Fibroblast of peridontal ligament (primary cell): Measurements from ENCODE around the gene ADD1.

ENCODE experiments used
- DNase-seq: peaks from one replicate; pipeline ENCODE4 v3.0.0-alpha.2; 2010; ENCODE audit errors: extremely low read depth

Gene ADD1, protein sequence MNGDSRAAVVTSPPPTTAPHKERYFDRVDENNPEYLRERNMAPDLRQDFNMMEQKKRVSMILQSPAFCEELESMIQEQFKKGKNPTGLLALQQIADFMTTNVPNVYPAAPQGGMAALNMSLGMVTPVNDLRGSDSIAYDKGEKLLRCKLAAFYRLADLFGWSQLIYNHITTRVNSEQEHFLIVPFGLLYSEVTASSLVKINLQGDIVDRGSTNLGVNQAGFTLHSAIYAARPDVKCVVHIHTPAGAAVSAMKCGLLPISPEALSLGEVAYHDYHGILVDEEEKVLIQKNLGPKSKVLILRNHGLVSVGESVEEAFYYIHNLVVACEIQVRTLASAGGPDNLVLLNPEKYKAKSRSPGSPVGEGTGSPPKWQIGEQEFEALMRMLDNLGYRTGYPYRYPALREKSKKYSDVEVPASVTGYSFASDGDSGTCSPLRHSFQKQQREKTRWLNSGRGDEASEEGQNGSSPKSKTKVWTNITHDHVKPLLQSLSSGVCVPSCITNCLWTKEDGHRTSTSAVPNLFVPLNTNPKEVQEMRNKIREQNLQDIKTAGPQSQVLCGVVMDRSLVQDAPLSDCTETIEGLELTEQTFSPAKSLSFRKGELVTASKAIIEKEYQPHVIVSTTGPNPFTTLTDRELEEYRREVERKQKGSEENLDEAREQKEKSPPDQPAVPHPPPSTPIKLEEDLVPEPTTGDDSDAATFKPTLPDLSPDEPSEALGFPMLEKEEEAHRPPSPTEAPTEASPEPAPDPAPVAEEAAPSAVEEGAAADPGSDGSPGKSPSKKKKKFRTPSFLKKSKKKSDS

DNA sequence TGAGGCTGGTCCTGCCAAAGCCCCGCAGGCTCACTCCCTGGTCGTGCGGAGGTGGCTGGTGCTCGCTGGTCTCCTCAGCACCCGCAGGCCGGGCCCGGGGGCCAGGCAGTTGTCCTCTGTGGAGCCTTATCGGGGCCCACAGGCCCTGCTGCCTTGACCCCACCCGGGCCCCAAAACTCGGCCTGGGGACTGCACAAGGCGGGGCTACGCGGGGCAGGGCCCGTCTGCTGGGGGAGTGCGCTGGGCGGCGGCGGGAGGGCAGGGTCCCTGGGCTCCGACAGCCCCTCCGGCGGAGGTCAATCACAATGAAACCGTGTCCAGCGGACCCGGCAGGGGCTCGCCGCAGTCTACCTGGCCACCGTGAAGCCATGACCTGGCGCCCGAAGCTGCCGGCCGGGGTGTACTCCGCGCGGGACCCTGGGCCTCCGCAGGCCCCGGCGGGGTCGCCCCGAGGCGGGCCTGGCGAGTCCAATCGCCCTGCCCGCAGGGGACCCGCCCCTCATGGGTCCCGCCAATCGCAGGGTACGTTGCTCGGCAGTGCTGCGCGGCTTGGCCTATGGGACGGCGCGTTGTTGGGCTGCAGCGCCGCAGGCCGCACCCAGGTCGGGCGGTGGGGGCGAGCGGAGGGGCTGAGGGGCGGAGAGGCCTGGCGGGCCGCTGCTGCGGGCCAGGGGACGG is at the start of gene ADD1:
ADD1 (plus strand) TSS at position 582 of the 678 bp plus-strand sequence. CDS start 32,072 bp downstream, outside the sequence.
- peak; percentile 90 for DNase-seq

DNA sequence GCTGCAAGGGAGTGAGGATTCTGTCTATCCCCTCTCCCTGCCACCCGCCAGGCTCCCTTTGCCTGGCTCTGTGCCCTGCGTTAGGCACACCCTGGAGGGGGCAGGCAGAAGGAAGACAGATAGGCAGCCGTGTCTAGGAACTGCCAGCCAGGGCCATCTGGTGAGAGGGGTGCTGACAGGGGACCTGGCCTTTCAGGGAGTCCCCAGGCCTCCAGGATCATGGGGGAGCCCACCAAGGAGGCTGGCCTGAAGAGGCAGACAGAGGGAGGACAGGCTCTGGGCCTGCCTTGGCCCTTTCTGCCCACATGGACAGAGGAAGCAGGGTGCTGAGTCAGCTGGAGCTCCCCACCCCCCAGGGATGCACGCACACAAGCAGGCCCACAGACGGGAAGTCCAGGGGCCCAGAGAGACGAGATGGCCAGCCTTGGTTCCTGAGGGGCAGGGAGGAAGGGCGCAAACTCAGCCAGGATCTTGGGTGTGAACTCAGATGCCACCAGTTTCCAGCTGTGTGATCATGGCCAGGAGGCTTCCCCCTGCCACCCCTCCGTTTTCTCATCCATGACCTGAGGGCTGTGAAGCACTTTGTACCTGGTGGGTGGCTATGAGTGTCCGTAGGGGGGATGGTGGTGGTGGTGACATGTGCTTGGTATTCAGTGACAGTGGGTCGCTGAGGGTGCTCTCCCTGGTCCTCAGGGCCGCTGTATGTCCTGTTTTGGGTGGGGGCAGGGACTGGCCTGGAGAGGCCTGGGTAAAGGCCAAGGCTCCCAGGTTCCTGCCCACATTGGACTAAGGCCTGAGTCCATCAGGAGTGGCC is 49.0 kb upstream of the ADD1 start:
- peak; percentile 49 for DNase-seq

DNA sequence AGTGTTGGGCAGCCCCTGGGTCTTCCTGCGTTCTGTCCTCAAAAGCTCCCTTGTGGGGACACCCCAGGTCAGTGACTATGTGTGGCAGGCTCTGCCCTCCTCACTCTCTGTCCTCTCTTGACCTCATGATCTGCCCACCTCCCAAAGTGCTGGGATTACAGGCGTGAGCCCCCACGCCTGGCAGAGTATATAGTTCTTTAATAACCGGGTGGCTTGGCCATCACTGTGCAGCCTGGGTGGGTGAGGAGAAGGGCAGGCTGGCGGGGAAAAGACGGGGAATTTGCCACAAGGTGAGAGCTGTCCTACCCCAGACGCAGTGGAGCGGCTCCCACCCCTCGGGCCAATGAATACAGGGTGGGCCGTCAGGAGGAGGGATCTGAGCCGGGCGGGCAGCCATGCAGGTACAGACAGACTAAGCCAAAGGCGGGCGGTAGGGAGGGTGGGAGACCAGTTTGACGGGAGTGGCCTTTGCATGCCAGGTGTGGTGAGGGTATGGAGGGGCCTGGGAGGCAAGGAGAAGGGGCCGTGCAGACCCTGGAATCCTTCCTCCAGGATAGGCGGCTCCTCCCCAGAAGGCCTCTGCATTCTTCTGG is 48.2 kb upstream of the ADD1 start:
- no peak for DNase-seq

DNA sequence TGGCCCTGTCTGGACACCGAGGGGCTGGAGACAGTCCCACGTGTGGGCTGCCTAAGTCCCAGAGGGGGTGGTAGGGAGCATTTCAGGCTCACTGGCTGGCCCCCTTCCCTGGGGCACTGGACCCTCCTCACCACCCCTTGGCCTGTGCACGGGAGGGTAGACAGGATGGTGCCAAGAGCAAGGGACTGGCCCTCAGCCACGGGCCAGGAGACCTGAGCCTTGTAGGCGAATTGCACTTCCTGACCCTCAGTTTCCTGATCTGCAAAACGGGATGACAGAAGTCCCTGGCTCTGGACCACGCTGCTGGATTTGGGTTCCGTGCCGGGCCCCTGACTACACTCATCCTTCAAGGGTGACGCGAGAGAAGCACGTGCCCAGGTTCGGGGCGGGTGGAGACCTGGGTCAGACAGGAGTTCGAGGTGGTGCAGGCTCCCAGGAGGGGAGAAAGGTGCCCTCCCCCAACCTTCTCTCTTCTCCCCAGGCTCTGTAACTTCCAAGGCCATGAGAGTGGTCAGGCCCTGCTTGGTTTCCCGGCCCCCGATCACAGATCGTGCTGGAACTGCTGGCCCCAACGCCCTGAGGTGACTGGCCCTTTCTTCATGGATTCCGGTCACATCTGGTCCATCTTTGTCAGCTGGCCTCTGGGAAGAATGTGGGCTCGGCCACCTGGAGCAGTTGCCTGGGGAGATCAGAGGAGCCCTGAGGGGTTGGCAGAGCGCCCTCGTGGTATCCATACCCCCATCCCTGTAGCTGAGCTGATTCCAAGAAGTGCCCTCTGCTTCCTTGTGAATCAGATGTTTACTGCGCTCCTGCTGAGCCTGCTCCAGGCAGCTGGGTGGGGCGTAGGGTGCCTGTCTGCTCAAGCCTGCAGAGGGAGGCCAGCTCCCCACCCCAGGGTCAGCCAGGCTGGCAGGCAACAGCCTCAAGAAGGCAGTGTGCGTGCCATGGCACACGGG is 47.5 kb upstream of the ADD1 start:
- no peak for DNase-seq

DNA sequence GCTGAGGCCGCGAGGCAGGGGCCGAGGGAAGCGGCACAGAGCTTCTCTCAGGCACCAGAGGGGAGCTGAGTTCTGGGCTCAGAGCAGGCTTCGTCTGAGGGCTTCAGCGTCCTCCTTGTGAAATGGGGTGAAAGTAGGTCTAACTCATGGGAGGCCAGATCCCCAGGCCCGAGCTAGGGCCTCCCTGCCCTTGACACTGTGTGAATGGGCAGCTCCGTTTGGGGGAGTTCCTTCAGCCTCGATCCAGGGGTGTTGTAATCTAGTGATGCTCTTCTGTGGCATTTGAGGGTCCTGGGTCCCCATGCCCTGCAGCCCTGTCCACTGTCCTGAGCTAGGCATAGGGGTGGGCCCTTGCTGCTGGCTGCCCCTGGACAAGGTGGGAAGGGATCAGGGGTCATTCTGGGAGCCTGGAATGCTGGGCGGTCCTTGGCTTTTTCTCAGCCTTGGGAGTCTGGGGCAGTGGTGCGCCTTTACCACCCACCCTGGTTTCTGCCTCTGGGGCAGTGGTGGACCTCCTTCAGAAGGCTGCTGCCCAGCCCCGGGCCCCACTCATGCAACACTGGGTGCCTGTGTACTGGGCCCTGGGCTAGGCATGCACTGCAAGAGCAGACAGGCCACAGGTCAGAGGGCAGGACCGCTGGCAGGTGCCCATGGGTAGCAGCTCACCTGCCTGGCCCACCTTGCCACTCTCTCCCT is 46.6 kb upstream of the ADD1 start:
- DNase-seq = no peak

DNA sequence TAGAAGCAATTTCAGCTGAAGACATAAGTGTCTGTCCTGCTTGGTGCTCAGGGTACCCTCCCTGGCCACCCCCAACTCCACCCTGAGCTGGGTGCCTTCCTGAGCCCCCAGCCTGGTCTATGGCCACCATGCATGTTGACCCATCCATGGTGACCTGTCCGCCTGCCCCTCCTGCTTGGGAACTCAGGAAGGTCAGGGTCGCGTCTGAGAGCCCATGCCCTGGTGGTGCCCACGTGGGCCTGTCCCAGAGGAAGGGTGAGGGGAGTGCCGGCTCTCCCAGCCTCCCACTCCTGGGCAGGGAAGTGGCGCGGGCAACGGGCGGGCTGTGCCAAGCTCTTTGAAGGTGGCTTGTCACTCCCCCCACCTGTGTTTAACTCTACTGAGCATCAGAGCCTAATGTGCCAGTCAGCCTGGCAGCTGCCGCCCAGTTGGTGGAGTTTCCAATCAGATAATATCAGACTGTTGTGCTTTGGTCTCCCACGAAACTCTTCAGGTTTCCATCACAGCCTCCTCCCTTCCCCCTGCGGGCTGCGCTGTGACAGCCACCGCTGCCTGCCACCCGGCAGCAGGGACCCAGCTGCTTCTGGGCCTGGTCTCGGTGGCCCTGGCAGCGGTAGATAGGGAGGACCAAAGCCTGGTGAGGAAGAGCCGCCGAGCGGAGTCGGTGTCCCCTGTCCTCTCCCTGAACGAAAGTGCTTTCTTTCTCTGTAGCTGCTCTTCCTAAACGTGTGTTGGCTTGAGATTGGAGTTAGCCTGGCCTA is 45.9 kb upstream of the ADD1 start:
- DNase-seq = no peak

DNA sequence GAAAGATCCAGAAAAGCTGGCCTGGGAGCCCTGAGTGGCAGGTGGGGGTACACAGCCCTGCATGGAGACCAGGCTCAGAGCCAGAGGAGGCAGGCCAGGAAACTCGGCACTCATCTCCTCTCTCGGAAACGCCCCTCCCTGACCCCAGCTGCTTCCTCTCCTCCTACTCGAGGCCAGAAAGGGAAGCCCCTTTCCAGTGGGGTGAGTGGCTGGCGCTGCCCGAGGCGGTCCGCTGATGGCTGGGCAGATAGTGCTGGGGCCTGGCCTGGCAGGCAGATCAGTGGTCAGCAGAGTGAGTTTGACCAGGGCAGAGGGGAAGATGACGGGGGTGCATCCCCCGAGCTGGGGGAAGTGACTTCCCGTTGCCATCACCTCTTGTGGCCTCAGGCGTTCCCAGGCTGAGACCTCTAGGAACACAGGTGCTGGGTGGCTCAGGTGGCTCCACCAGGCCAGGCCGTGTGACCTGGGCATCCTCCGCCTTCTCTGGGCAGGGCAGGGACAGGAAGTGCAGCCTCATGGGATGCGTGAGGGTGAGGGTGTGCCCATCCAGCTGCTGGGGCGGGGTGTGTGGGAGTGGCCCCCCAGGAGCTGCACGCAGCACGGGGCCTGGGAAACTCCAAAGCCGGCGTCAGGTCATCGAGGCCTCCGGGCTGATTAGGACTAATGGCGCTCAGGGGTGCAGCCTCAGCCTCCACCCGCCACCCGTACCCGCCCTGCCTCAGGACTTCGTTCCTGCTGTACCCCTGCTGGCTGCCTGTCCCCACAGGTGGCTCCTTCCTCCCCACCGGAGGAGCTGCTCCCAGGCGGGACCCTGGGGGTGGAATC is 45.0 kb upstream of the ADD1 start:
- no peak for DNase-seq

DNA sequence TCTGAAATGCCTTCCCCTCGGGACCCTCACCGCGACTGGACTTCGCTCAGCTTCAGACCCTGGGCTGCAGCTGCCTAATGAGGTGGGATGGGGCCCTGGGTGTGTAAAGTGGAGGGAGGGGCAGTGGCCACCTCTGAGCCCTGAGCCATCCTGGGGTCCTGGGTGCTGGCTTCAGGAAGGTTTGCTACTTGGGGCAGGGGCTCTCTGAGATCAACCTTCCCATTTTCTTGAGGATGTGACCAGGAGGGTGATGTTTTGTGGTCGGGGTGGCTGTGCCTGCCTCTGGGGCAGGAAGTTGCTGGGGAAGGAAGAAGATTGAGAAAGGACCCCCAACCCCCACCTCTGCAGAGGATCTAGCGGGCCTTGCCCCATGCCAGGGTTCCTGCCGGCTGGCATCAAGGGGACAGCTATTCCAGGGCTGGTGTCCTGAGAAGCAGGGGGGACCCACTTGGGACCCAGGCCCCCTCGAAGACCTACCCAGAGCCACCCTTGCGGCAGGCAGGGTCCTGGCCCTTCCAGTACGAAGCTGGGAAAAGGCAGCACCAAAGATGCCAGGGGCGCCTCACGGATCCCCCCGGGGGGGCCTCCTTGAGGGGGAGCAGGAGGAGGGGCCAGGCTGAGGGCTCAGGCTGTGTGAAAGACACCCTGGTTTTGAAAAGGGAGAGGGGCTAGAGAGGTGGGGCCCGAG is 44.3 kb upstream of the ADD1 start:
- no peak for DNase-seq

DNA sequence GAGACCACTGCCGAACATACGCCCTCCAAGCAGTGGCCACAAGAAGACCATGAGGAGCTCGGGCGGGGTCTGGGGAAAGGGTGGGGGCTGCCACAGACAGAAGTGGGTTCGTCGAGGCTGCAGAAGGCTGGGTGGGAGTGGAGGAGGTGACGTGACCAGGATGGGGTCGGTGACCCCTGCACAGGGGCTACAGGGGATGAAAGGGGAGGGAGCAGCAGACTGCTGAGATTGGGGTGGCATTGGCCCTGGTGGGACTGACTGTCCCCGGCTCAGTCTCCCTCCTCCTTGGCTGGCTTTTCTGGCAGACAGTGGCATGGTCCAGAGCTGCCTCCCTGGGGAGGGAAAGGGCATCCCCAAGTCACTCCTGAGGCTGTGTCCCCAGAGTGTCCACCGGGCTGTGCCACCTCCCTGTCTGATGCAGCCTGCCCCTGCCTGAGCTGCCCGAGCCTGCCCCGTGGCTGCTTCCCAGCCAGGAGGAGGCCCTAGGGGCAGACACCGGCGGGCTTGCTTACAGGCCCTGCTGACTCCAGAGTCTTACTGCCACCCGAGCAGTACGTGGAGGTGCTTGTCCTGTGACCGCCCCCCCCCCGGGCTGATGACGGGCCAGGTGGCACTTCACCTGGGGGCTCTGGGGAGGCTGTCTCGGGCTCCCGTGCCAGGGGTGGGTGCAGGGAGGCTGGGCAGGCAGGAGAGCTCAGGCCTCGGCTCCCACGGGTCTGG is 43.5 kb upstream of the ADD1 start:
- no peak for DNase-seq

DNA sequence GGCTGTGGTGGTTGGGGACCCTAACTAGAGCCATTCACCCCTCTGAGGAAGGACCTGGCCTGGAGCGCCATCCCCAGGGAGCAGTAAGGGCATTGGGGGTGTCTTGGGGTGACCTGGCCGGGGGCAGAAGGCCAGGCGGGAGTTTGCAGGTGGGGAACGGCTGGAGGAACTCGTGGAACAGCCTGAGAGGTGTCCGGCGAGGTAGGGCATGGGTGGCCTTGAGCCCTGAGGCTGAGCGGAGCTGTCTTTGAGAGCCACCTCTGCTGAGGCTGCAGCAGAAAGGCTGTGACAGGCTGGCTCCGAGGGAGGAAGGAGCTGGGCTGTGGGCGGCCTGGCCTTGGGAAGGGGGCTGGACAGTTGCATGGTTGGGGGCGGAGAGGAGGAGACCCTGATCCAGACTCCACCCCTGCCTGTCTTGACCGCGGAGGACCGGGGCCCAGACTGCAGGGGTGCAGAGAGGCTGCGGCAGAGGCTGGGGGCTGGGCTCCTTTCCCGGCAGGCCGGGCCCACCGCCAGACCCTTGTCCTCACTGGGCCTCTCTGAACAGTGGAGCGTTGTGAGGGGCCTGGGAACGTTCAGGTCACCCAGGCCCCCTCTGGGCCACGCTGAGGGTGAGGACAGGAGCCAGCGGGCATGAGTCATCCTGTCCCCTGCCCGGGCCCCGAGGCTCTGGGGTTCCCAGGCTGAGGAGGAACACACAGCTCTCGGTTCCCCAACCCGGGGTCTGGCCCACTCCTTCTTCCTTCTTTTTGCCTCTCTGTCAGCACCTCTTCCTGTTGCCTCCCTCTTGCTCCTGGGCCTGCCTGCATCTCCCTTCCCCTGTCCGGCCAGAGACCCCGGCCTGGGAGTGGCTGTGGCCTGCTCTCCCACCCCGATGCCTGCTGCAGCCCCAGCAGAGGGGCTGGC is 42.7 kb upstream of the ADD1 start:
- DNase-seq = peak; percentile 33

DNA sequence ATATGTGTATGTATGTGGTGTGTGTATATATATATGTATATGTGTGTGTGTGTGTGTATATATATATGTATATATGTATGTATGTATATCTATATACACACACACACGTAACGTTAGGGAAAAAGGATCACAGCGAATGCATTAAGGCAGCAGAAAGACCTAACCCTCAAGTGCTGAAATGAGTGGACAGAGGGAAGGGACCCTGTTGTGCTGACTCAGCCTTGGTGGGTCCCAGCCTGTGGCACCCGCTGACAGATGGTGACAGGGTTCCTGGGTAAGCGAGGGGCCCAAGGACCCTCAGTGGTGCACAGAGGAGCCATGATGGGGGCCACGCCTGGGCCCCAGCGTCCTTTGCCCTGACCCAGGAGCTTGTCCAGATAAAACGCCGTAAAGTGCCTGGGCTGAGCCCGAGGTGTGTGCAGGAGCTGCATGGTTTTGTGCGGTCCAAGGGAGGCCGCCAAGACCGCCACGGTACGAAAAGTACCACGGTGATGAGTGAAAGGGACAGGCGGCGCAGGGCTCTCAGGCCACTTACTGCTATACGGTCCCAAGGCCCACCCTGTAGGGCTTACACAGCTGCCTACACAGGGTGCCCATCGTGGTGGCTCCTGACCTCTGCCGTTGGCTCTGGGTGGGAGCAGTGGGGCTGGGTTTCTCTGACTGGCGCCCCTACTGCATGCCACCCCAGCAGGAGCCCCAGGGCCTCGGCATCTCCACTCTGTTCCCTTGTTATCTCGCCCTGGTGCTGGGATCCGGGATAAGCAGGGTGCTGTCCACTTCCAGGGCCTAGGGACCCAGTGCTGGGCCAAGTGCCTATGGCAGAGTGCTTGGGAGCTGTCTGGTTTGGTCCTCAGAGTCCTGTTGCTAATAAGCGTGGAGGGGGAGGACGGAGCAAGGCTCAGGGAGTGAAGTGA is 40.8 kb upstream of the ADD1 start:
- DNase-seq = no peak

DNA sequence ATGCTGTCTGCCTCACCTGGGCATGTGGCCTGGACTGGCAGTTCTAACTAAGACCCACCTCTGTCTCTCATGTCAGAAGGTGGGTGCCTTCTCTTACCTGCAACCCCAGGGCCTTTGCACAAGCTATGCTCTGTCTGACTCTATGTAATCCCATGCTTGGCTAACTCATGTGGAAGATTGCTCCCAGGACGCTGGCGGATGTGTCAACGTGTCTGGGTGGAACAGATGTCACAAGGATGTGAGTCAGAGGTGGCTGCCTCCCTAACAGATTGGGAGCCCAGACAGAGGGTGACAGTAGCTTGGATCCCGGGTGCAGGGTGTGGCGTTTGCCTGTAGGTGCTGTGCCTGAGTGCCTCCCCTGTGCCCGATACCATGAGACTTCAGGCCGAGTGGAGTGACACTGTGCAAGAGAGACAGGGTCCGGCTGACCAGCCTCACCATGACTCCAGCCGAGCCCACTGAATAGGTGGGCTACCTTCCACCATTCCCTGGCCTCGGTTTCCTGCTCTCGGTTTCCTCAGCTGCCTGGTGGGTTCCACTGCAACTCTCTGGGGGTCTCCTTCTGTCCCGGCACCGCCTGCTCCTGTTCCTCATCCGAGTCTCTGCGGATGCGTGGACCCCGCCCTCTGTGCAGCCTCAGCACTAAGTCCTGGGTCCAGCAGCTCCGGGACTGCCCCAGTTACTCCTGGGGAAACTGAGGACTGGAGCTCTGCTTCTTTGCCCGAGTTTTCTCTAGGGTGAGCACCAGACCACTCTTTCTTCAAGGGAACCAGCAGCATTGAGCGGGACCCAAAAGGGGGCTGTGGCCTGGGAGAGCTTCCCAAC is 39.8 kb upstream of the ADD1 start:
- no peak for DNase-seq

DNA sequence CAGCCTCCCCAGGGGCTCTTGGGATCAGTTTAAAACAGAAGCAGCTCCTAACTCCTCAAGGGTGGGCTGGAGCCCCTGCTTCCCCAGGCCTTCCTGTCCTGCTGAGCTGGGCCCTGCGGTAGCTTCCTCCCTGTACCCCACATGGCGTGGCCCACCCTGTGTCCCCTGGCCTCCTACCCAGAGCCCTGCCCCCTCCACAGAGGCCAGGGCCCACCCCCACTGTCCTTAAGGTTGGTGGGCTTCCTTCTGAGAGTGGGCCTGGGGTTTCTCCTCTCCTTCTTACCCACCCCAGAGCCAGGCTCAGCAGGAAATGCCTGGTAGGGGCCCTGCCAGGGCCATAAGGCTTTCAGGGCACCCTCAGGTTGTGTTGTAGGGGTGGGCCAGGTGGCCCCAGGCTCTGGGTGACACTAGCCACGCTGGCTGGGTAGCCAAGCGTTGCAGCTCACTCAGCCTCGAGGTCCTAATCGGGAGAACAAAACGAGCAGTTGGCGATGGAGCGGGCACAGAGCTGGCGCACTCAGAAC is 39.1 kb upstream of the ADD1 start:
- no peak for DNase-seq
